Measurements from ENCODE around the gene C11orf58.

DNA sequence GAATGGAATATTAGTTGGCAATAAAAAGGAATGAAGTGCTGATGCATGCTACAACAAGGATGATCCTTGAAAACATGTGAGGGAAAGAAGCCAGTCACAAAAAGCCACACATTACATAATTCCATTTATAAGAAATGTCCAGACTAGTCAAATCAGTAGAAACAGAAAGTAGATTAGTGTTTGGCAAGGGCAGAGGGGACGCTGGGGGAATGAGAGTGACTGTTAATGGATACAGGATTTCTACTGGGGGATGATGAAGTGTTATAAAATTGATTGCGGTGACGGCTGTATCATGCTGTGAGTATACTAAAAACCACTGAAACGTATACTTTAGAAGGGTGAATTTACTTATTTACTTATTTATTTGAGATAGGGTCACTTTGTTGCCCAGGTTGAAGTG is 57.9 kb downstream of the C11orf58 start:
- no peak for TF ChIP-seq CTCF (IDR thresholded peaks at IDR 0.05)
- no peak for TF ChIP-seq EZH2 (IDR thresholded peaks at IDR 0.05; ENCODE audit: borderline replicate concordance, insufficient read depth, low read depth, low read length, poor library complexity, severe bottlenecking)
